HepG2 (cell line): ENCODE data around the gene ICAM3. TPM values are rescaled to one million over a fixed set of nuclear protein-coding genes. Genes with fewer than 3 reads are reported as not detected.
A peak's percentile ranks its signal among the peaks of the same experiment; 100 is the strongest.

ENCODE experiments used
- ATF5 ChIP-seq: sonication (generic); formaldehyde crosslinking; IDR thresholded peaks from 2 replicates; pipeline ENCODE4 v1.4.0; 2020; ENCODE audit warnings: mild to moderate bottlenecking, low read depth, missing genetic modification reagents
- CENPT ChIP-seq: sonication (generic); formaldehyde crosslinking; IDR thresholded peaks from 2 replicates; pipeline ENCODE4 v1.8.0; 2022; ENCODE audit warnings: low read depth, mild to moderate bottlenecking, moderate library complexity, missing genetic modification reagents
- ELK4 ChIP-seq: sonication (generic); formaldehyde crosslinking; IDR thresholded peaks from 2 replicates; pipeline ENCODE4 v1.9.0; 2021; ENCODE audit warnings: missing genetic modification reagents, borderline replicate concordance
- IKZF1 ChIP-seq: fragments of 450-650 bp; IDR thresholded peaks from 2 replicates; pipeline ENCODE4 v1.7.1; 2016
- IRF2 ChIP-seq: IDR thresholded peaks from 2 replicates; pipeline ENCODE4 v1.6.1; 2018; ENCODE audit warnings: missing genetic modification reagents, missing compliant biosample characterization
- MEF2D ChIP-seq: sonication (generic); formaldehyde crosslinking; IDR thresholded peaks from 2 replicates; pipeline ENCODE4 v1.5.1; 2020; ENCODE audit warnings: mild to moderate bottlenecking, missing genetic modification reagents
- TARDBP ChIP-seq: sonication (generic); formaldehyde crosslinking; IDR thresholded peaks from 2 replicates; pipeline ENCODE4 v1.8.0; 2022; ENCODE audit warnings: mild to moderate bottlenecking, missing genetic modification reagents
- TBX3 ChIP-seq: fragments of 450-650 bp; IDR thresholded peaks from 2 replicates; pipeline ENCODE4 v1.6.1; 2017; ENCODE audit warnings: antibody characterized with exemption, mild to moderate bottlenecking, inconsistent platforms, borderline replicate concordance
- ZBED4 ChIP-seq: sonication (generic); formaldehyde crosslinking; IDR thresholded peaks from 2 replicates; pipeline ENCODE4 v1.4.0; 2020; ENCODE audit warnings: missing genetic modification reagents, borderline replicate concordance
- ZC3H13 ChIP-seq: sonication (generic); formaldehyde crosslinking; IDR thresholded peaks from 2 replicates; pipeline ENCODE4 v1.8.1; 2023; ENCODE audit warnings: mild to moderate bottlenecking, missing genetic modification reagents, moderate library complexity
- ZNF17 ChIP-seq: sonication (generic); formaldehyde crosslinking; IDR thresholded peaks from 2 replicates; pipeline ENCODE4 v1.5.0; 2020; ENCODE audit warnings: mild to moderate bottlenecking, missing genetic modification reagents
- ZNF484 ChIP-seq: sonication (generic); formaldehyde crosslinking; IDR thresholded peaks from 2 replicates; pipeline ENCODE4 v1.5.1; 2020; ENCODE audit warnings: mild to moderate bottlenecking, low read depth, missing genetic modification reagents, borderline replicate concordance
- ZNF770 ChIP-seq: sonication (generic); formaldehyde crosslinking; IDR thresholded peaks from 2 replicates; pipeline ENCODE4 v1.5.0; 2020; ENCODE audit warnings: mild to moderate bottlenecking, missing genetic modification reagents
- polyA plus RNA-seq, 8 experiments: library from polyadenylated mRNA; depleted of rRNA in 3 of 8; stranded (reverse) in 7 of 8; unstranded in 1 of 8; fragments of >200 nt; fragmentation: Illumina TruSeq in 4 of 8; extraction: Trizol in 4 of 8; gene quantifications; 2 replicates each; pipeline versions ENCODE4 v1.2.1 to v1.2.3, GENCODE V29; 2011 to 2016; ENCODE audit warnings: low read depth in 4 of 8, missing spikeins in 1 of 8, mixed read lengths in 1 of 8; ENCODE audit not compliant: insufficient read depth in 1 of 8
- total RNA-seq, 5 experiments: library from RNA; depleted of rRNA; stranded (reverse); fragments of >200 nt; fragmentation: Illumina TruSeq; extraction: Trizol; gene quantifications; 2 replicates each; pipeline ENCODE4 v1.2.3, GENCODE V29; 2016; ENCODE audit warnings: low read depth in 1 of 5
- TF ChIP-seq, protein P1 (sequence below): sonication (generic); formaldehyde crosslinking; IDR thresholded peaks from 2 replicates; pipeline ENCODE4 v1.9.0; 2022; ENCODE audit warnings: missing genetic modification reagents, mild to moderate bottlenecking, borderline replicate concordance
- TF ChIP-seq, protein P2 (sequence below), 2 experiments: sonication (generic) in 1 of 2; formaldehyde crosslinking in 1 of 2; IDR thresholded peaks; 2 replicates each; pipeline versions ENCODE4 v1.4.0 to v1.6.1; 2018 to 2020; ENCODE audit warnings: missing genetic modification reagents in 2 of 2, borderline replicate concordance in 1 of 2, low read depth in 1 of 2, mild to moderate bottlenecking in 1 of 2, missing biosample characterization in 1 of 2

Gene ICAM3
- total and polyA plus RNA-seq, 2 of the 13 experiments (the other 11 are each of a cell fraction or from before 2014, with no cell fraction given): 14.1 to 21.0 TPM

DNA sequence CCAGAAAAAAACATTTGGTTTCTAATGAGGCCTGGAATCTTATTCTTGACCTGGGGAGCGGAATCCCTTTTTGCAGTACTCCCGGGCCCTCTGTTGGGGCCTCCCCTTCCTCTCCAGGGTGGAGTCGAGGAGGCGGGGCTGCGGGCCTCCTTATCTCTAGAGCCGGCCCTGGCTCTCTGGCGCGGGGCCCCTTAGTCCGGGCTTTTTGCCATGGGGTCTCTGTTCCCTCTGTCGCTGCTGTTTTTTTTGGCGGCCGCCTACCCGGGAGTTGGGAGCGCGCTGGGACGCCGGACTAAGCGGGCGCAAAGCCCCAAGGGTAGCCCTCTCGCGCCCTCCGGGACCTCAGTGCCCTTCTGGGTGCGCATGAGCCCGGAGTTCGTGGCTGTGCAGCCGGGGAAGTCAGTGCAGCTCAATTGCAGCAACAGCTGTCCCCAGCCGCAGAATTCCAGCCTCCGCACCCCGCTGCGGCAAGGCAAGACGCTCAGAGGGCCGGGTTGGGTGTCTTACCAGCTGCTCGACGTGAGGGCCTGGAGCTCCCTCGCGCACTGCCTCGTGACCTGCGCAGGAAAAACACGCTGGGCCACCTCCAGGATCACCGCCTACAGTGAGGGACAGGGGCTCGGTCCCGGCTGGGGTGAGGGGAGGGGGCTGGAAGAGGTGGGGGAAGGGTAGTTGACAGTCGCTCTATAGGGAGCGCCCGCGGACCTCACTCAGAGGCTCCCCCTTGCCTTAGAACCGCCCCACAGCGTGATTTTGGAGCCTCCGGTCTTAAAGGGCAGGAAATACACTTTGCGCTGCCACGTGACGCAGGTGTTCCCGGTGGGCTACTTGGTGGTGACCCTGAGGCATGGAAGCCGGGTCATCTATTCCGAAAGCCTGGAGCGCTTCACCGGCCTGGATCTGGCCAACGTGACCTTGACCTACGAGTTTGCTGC is 52.4 kb downstream of the ICAM3 start, which contains the start of gene ICAM4 (continued):
- no peak for TF ChIP-seq ELK4
- no peak for TF ChIP-seq ZNF17 (CRISPR knock-in tag)
- TF ChIP-seq, protein P1, sequence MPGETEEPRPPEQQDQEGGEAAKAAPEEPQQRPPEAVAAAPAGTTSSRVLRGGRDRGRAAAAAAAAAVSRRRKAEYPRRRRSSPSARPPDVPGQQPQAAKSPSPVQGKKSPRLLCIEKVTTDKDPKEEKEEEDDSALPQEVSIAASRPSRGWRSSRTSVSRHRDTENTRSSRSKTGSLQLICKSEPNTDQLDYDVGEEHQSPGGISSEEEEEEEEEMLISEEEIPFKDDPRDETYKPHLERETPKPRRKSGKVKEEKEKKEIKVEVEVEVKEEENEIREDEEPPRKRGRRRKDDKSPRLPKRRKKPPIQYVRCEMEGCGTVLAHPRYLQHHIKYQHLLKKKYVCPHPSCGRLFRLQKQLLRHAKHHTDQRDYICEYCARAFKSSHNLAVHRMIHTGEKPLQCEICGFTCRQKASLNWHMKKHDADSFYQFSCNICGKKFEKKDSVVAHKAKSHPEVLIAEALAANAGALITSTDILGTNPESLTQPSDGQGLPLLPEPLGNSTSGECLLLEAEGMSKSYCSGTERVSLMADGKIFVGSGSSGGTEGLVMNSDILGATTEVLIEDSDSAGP: peak; percentile 39; the same call in 1 of the 2 replicates
- no peak; the same call in 1 of the 2 replicates for TF ChIP-seq ZNF770 (CRISPR knock-in tag)
- TF ChIP-seq, protein P2, sequence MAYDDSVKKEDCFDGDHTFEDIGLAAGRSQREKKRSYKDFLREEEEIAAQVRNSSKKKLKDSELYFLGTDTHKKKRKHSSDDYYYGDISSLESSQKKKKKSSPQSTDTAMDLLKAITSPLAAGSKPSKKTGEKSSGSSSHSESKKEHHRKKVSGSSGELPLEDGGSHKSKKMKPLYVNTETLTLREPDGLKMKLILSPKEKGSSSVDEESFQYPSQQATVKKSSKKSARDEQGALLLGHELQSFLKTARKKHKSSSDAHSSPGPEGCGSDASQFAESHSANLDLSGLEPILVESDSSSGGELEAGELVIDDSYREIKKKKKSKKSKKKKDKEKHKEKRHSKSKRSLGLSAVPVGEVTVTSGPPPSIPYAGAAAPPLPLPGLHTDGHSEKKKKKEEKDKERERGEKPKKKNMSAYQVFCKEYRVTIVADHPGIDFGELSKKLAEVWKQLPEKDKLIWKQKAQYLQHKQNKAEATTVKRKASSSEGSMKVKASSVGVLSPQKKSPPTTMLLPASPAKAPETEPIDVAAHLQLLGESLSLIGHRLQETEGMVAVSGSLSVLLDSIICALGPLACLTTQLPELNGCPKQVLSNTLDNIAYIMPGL (CRISPR knock-in tag; IDR thresholded peaks at IDR 0.05; ENCODE audit: borderline replicate concordance in 1 of 2, low read depth in 1 of 2): no peak
- TF ChIP-seq ZNF484 (CRISPR knock-in tag): no peak
- TF ChIP-seq CENPT (CRISPR knock-in tag): peak; percentile 59; the same call in 1 of the 2 replicates
- no peak; the same call in 1 of the 2 replicates for TF ChIP-seq ZBED4 (CRISPR knock-in tag)
- no peak for TF ChIP-seq TBX3
- TF ChIP-seq TARDBP (CRISPR knock-in tag): 0 out of 2 replicates have a peak, but pooled peaks have one; percentile 27
- TF ChIP-seq MEF2D (CRISPR knock-in tag): peak; percentile 33; the same call in 1 of the 2 replicates
- no peak for TF ChIP-seq IRF2
- peak; percentile 79; the same call in 1 of the 2 replicates for TF ChIP-seq ZC3H13 (CRISPR knock-in tag)
- TF ChIP-seq IKZF1: no peak
- TF ChIP-seq ATF5 (CRISPR knock-in tag): 0 out of 2 replicates have a peak, but pooled peaks have one; percentile 20
